HG02973 (cell line): ENCODE results near the gene EMX2.
"Not testable (repeated sequence)": the region's sequence is repeated elsewhere in the genome, so short reads cannot be mapped to it uniquely, and the experiment has no call there.

Source experiments
- ATAC-seq: cut with Tn5 transposase; IDR thresholded peaks from one replicate; pipeline ENCODE4 v1.9.1; 2021; ENCODE audit warnings: moderate library complexity; ENCODE audit not compliant: unreplicated experiment

EMX2 gene

DNA sequence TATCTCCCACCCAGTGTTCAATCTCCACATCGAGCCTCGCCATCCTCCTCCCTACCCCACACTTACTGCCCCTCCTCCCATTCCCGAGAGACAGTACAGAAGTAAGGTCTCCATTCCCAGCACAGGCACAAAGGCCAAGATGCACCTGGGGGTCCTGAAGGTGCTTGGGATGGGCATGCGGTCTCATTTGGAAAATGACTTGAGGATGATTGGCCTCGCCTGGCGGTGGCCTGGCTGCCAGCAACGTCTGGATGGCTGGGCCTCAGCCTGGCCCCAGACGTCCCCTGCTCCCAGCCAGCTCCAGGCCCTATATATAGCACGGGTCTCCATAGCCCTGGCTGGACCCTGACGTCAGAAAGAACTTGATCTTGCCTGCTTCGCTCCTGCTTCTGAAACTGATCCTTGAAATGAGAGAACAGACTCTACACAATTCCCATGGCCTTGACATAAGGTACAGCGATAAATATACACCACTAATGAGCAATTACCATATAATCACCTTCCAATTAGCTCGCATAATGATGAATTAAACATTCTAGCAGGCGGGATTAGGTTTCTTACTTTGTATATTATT is 11.8 kb downstream of the EMX2 start:
- no peak for ATAC-seq

- ATAC-seq = no peak
These were observed 12.5 kb downstream of the EMX2 start for GRCh38 chr10:117555017-117555416.

DNA sequence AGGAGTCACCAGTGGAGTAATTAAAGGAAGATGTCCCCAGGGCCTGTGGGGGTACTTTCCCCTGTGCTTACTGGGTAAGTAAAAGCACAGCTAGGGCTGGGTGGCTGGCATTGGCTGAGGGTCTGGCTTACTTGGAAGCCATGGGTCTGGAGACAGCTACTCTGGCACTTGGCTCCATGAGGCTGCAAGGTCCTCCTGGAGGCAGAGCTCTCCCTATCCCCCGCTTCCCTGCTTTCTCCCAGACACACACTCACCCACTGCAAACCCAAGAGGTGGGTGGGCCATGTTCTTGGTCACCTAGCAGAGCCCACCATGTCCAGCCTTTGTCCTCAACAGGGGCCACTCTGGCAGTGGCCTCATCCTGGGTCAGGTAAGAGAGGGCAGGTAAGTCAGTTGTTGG is 13.3 kb downstream of the EMX2 start:
- no peak for ATAC-seq

DNA sequence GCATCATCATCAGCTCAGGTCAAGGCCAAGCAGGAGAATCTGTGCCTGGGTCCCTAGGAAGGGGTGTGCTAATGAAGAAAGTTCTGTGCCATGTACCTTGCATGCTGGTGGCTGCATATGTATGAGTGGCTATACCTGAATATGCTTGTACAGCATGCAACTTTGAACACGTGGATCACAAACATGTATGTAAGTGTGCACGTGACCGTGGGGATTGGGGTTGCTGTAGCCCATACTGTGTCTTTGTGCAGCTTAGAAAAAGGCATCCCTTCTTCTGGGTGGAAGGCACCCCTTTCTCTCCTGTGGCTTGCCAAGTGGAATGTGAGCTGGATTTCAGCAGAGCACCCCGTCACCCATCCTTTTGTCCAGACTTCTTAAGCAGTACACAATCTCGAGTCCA is 13.8 kb downstream of the EMX2 start:
- ATAC-seq = no peak

GRCh38 chr10:117559712-117560111 is 17.2 kb downstream of the EMX2 start:
- no peak for ATAC-seq

GRCh38 chr10:117560942-117561341 is 18.4 kb downstream of the EMX2 start:
- ATAC-seq = no peak

DNA sequence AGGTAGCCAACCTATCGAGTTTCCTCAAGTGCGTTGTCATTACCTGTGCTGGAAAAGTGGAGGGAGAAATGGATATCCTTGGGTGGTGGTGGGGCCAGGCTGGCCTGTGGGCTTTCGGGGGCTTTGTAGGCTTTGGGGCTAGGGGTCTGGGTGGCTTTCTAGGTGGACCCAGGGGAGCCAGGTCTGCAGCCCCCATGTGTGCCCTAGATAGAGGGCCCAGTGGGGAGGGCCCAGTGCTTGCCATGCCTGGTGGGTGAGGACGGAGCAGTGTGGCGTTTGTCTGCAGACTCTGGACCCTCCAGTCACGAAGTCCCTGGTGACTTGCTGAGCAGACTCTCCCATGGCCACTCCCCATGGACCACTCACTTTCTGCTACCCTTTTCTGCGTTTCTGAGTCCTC is 19.7 kb downstream of the EMX2 start:
- no peak for ATAC-seq

- no peak for ATAC-seq
These were observed 20.6 kb downstream of the EMX2 start for GRCh38 chr10:117562896-117563737.

GRCh38 chr10:117563780-117564179 is 21.2 kb downstream of the EMX2 start:
- no peak for ATAC-seq

DNA sequence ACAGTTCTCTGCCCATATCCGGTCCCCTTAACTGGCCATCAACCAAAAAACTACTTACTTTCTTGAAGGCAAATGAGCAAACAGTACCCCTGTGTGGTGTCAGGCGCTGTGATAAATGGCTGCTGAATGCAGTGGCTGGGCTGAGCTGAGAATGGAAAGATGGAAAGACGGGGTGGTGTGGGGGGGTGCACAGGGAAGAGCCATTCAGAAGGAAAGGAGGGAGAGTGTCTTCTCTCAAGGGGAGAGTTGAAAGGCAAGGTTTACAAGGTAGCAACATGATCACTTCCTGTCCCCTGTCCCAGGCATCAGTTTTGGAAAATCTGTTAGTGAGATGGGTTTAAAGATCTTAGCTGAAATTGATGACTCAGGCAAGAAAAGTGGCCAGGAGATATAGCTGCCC is 22.5 kb downstream of the EMX2 start:
- no peak for ATAC-seq

- ATAC-seq = no peak
These were observed 25.8 kb downstream of the EMX2 start for GRCh38 chr10:117568334-117568733.

DNA sequence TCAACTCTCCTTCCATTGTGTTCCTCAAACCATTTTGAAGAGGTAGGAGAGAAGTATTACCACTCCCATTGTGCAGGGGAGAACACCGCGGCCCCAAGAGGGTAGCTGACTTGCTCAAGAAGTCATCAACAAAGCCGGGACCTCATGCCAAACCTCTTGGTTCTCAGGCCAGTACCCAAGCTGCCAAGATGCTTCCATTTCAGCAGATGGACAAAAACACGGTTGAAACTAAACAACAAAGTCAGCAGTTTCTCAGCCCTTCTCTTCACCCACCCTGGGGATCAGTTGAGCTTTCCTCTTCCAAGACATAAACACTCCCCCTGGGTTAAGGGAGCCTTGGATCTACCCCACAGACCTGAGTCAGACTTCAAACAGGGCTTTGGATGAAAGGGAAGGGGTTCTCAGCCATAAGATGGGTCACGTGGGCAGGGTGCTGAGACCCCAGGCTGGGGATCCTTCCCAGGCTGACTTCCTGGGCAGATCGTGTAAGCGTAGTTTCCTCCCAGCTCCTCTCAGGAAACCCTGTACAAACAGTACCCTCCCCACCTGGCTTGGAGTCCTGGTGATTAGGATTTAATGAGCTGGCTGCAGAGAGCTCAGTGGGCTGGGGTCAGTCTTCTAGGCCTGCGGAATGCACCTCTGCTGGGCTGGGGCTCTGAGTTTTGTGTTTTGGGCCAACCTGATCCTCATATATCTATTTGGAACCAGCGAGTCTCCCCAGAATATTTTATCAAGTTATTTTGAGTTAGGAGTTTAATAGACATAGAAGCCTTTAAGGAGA is 27.3 kb downstream of the EMX2 start:
- no peak for ATAC-seq

DNA sequence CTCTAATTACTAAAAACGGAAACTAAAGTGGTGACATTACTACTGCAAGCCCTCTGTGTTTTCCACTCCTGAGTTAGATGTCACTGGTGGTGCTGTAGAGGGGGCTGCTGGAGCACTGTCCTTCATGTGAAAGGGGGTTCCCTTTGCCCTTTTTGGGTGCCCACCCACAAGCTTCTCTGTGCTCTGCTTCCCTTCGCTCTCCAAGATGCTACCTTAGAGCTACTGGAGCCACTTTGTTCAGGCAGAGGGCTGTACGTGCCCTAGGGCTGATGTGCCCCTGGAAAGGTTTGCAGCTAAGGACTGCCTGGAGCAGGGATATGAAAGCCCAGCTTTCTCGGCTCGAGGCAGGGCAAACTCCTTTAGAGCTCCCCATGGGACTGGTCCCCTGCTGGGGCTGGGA is 28.3 kb downstream of the EMX2 start:
- ATAC-seq = no peak

- ATAC-seq = no peak
These were observed 32.1 kb downstream of the EMX2 start for GRCh38 chr10:117574498-117575146.

- no peak for ATAC-seq
These were observed 35.9 kb downstream of the EMX2 start for GRCh38 chr10:117578490-117578889.

DNA sequence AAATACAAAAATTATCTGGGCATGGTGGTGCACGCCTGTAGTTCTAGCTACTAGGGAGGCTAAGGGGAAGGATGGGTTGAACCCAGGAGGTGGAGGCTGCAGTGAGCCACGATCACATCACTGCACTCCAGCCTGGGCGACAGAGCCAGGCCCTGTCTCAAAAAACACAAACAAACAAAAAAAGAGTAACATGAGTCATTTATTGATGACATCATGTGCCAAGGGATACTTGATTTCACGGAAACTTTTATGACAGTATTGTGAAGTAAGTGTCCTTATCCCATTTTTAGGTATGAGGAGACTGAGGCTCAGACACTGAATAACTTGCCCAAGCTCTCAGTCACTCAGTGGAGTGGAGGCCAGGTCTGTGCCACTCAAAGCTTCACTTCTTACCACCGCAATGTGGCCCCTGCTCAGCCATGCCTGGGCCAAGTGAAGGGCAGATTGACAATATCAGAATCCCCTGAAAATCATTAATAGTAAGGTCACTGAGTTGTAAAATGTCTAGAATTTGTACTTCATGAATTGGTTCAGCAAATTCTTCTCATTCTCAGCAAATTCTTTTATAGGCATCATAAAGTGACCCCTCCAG is 36.5 kb downstream of the EMX2 start:
- ATAC-seq = no peak

- no peak for ATAC-seq
These were observed 39.4 kb downstream of the EMX2 start for GRCh38 chr10:117581961-117582360.

DNA sequence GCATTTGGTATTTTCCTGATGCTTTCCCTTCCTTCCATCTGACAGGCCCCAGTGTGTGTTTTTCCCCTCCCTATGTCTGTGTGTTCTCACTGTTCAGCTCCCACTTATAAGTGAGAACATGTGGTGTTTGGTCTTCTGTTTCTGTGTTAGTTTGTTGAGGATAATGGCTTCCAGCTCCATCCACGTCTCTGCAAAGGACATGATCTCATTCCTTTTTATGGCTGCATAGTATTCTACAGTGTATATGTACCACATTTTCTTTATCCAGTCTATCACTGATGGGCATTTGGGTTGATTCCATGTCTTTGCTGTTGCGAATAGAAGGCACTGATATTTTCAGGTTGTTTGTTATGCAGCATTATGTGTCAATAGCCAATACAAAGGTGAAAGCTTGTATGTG is 42.3 kb downstream of the EMX2 start:
- ATAC-seq = not testable (repeated sequence)

GRCh38 chr10:117587036-117587435 is 44.5 kb downstream of the EMX2 start:
- no peak for ATAC-seq

GRCh38 chr10:117590101-117590875 is 47.7 kb downstream of the EMX2 start:
- no peak for ATAC-seq
